Erythroblast (primary cell): ENCODE data around the gene ARHGEF7.

ENCODE experiments used
- DNase-seq, 2 experiments: peaks; one replicate each; lab custom pipeline; 2025; lab: John Stamatoyannopoulos, UW
- GATA1 ChIP-seq: IDR thresholded peaks from 2 replicates; pipeline ENCODE4 v1.6.1; 2011; ENCODE audit warnings: low read depth, mild to moderate bottlenecking, control low read depth, low read length, moderate library complexity
- POLR2A ChIP-seq: IDR thresholded peaks from 2 replicates; pipeline ENCODE4 v1.6.1; 2011; ENCODE audit warnings: mild to moderate bottlenecking, low read length

Gene ARHGEF7

DNA sequence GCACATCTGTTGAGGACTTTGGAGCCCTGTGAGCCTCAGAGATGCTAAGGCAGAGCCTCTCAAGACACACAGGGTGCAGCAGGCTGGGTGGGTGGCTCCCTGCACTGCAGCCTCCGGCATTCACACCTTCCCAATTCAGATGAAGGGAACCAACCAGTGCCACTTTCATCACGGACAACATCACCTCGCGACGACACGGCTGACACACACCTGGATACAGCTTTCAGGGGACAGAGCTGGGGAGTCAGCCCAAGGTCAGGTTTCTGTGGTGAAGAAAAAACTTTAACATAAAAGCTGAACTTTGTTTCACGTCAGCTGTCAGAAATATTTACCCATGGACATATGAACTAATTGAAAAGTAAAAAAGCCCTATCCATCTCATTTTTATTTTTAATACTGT, 24.9 kb upstream of the ARHGEF7 start:
- no peak for DNase-seq
- TF ChIP-seq GATA1, result no peak
- TF ChIP-seq POLR2A, result no peak

DNA sequence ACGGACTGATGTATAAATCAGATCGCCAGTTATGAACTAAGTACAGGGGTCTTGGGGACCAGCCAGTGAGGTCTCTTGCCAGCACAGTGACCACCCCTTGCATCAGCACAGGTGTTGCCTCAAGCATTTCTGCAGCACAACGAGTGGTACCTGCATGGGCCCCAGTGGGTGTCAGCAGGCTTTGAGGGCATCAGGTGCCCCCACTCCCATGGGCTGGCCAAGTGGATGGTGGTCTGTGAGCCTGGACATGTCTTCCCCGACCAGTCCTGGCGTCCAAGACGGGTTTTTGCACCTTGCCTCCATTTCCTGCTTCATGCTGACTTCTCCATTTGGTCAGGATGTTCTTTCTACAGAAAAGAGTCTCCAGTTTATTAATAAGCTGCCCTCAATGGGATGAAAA, 22.4 kb upstream of the ARHGEF7 start:
- no peak for TF ChIP-seq POLR2A
- TF ChIP-seq GATA1, result no peak
- no peak for DNase-seq

DNA sequence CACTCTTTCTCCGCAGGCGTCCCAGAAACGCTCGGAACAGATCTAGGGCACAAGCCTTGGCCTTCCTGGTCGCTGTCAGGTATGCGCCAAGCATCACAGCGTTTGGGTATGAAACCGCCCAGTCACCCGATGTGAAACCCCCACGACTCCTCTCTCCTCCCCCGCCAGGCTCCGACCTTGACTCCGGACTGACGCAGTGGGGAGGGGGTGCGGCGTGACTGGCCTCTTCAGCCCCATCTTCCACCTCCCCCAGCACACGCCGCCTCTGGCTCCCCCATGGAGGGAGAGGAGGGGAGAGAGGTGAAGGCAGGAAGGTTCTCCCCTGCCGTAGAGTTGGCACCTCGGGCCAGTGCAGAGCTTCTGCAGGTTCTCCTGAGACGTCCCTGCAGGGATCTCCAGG, 22.0 kb upstream of the ARHGEF7 start:
- TF ChIP-seq POLR2A (no peak), GATA1 (no peak)

DNA sequence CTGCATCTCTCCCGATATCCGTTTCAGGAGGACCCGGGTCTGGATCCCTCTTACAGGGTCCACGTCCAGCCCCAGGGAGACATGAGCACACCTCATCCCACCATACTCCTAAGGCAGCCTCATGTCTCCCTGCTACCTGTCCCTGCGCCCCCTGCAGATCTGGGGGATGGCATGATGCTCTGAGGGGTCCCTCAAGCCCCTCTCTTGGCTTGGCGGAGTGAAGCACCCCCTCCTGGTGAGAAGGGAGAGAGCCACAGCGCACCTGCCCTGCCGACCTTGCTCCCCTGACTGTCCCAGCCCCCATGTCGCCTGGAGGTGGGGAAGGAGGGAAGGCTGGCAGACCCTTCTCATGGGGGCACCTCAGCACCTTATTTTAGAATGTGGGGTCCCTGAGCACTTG, 21.5 kb upstream of the ARHGEF7 start:
- TF ChIP-seq POLR2A (no peak), GATA1 (no peak)
- DNase-seq, result no peak

More for the DNA sequence above, 22.0 kb upstream of the ARHGEF7 start:
- no peak for DNase-seq

DNA sequence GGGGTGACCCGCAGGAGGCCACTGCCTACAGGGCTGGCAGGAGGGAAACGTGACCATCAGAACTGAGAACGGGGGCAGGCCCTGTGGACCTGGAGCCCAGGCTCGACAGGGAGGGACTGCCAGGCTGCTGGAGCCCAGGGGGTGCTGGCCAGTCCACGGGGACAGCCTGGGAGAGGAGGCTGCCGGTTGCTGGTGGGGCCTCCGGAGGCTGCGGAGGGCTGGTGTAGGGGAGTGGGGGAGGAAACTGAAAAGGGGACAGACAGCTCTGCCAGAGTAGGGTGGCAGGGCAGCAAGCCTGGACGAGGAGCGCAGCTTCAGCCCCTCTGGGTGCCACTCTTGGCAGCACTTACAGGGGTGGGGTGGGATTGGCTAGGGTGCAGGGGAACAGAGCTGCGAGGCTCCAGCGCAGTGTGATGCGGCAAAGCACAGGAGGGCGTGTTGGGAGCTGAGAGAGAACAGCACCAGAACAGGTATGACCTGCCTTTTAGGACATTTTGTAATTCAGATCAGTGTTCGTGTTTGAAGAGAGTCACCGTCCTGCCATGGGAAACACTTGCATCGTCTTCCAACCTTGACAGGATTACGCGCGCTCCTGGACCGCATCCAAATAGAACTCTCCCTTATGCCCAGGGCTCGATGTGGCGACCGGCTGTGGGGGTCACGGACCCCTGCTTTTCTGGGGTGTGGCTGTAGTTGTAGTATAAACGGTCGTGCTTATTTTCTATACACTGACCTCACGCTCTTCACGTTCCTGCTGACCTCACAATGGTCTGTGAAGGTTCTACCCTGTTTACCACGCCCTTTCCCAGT, 19.9 kb upstream of the ARHGEF7 start:
- TF ChIP-seq GATA1, result no peak
- no peak for TF ChIP-seq POLR2A
- no peak for DNase-seq

DNA sequence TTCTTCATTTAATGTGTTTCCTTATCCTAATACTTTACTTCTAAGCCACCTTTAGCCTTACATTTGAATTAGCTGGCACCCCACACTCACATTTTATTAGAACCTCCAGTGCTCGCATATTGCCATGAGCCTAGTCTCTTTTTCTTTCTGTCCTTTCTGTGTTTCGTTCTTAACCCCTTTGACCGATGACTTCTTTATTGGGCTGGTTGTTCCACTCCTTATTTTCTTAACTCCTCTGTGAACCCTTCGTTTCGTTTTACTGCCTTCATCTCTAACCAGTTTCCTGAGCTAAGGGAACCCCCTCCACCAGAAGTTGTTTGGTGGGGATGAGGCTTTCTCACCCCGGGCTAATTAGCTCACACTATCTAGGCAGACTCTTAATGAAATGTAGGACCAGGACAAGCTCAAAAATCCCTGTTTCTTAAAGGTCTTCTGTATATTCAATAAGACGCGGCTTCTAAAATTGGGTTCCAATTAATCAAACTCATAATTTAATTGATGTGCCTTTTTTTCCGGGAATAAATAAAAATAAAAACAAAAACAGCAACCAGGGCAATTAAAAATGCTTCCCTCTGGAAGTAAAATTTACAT, 19.1 kb upstream of the ARHGEF7 start:
- TF ChIP-seq GATA1 (no peak), POLR2A (no peak)
- no peak for DNase-seq

DNA sequence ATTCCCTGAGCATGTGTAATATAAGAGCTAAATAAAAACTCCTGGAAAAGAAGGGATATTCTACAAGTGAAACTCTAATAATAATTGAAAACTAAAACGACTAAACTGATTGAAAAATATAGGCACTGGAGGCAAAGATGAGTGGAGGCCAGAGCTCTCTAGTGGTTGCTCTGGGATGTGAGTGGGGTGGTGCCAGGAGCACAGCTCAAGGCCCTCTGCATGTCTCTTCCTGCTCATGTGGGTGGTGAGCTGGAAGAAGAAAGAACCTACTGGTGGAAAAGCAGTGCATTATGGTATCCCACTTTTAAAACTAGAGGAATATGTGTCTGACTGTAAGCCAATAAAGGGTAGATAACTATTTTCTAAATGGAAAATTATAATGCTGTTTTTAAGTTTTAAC, 15.8 kb upstream of the ARHGEF7 start:
- DNase-seq, result no peak
- TF ChIP-seq POLR2A (no peak), GATA1 (no peak)

DNA sequence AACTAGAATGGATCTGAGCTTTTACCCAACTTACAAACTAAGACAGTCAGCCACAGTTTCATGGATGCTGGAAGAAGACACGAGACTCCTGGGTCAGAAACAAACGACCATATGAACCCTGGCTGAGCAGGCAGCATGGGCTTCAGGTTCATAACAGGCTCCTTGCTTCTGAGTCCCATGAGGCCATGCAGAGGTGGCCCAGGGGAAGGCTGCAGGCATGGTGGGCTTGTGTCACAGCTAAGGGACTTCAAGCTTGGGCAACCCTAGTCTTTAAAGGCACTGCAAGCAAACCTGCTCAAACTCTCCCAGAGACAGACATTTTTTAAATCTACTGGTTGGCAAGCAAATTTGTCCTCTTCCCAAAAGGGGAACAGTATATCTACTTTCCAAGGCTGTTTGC, 5.1 kb upstream of the ARHGEF7 start:
- TF ChIP-seq GATA1, result no peak
- TF ChIP-seq POLR2A, result no peak
- DNase-seq, result no peak

DNA sequence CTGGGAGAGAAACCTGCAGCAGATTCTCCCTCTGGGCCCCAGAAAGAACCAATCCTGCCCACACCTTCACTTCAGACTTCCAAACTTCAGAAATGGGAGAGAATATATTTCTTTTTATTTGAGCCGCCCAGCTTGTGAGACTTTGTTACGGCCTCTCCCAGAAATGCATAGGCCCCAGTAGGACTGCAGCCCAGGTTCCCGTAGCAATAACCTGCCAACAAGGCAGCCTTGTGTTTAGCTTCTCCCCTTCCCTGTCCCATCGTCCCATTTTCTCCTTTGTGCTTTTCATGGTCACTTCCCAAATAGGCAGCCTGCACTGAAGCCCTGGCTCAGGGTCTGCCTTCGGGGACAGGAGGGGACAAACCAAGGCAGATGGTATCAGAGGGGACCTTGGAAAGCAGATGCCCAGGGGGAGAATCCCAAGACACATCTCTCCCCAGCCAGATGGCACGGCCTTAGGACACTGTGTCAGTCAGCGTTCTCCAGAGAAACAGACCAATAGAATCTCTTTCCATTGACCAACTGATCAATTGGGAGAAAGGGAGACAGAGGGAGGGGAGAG, 3.7 kb upstream of the ARHGEF7 start:
- TF ChIP-seq GATA1 (no peak), POLR2A (no peak)
- no peak for DNase-seq

DNA sequence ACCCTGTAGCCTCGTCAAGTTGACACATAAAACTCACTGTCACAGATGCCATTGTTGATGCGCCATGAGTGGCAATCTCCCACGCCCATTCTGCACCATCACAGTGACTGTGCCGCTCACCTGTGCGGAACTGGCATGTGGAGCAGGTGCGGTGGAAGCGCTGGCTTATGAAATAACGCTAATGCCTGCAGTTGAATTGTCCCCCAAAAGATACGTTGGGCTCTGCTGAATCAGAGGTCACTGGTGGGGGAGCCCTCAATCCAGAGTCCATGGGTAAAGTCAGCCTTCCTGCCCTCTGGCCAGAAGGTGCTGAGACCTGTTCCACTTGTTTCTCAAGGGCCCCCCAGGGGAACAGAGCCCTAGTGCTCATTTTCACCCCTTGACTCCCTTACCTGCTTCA, 2.9 kb upstream of the ARHGEF7 start:
- TF ChIP-seq GATA1, result no peak
- TF ChIP-seq POLR2A, result no peak
- DNase-seq, result no peak

DNA sequence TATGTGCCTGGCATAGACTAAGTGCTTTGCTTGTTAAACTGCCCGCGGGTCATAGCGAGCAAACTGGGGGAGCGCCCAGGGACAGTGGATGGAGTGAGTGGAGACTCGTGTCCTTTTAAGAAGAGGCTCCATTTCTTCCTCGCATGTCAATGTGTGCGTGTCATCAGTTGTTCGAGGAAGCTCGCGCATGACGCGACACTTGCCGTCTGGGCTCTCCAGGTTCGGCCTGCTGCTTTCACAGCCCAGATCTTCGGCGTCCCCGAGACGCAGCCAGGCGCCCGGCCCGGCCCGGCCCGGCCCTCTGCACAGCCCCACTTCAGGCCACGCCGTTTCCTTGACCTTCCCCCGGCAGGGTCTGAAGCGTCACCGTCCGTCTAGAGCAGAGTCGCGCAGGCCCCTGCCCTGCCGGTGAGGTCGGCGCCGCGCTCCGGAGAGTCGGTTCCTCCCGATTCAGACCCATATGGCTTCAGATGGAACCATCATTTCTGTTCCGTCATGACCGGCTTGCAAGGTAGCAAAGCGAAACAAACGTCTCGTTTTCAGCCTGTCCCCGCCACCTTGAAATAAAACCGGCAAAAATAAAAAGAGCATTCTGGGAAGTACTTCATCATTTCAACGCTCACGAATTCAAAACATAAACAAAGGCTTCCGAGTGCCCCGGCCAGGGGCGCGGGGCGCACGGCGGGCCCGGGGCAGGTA, 599 bp upstream of the ARHGEF7 start:
- DNase-seq, result peak; percentile 28 to 45
- no peak for TF ChIP-seq GATA1
- no peak for TF ChIP-seq POLR2A

DNA sequence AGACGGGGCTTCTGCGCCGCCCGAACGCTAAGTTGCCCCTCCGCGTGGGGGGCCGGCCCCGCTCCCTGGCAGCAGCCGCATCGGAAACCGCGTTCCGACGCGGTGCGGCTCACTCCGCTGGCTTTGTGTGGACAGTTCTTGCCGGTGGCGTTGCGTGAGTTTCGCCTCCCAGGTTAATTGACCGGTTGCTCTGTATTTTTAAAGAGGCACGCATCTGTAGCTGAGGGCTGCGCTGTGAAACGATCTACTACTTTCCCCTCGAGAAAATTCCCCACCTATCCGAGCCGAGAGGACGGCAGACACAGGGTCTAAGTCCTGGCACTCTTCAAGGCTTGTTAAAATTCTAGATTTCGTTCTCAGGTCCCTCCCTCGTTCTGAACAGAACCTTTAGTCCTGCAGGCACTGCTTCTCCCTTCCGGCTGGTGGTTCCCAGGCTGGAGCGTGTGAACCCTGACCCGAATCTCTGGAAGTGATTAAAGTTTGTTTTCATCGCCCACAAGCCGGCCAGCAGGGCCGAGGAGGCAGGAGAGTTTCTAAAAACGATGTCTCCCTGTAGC, 933 bp downstream of the ARHGEF7 start:
- TF ChIP-seq POLR2A, result no peak
- no peak for TF ChIP-seq GATA1
- no peak for DNase-seq

DNA sequence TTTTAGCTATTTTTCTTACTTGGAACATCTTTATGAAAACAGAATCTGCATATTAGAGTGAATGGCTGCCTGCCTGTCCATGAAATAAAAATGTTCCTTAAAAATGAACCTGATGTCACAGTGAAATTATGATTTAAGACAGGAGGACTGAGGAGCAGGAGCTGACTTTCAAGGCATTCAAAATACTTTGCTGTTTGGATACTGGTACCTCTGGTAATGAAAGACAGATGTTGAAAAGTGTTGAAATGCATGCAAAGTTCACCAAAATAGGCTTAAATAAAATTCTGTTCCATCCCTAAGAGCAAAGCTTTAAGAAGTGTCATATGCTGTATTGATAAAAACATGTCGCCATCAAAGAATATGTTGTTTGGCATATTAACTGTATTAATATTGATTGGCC, 1.7 kb downstream of the ARHGEF7 start:
- no peak for DNase-seq
- no peak for TF ChIP-seq POLR2A
- no peak for TF ChIP-seq GATA1
